ENCODE data around the gene LETMD1. TPM values are rescaled to one million over a fixed set of nuclear protein-coding genes. Genes with fewer than 3 reads are reported as not detected.
"Not testable (repeated sequence)": the region's sequence is repeated elsewhere in the genome, so short reads cannot be mapped to it uniquely, and the experiment has no call there.

Gene LETMD1
- 22.3 and 40.0 TPM in 2 replicates for total RNA-seq

GRCh38 chr12:51047655-51048540 is at the start of gene LETMD1:
TSS of gene LETMD1 (plus strand) at chr12:51048327. CDS start at chr12:51048357, 30 bp downstream.
- peak; percentile 97 to 99 for DNase-seq (ENCODE audit: low read depth in 2 of 2)

GRCh38 chr12:50999093-50999492 is 49.0 kb upstream of the LETMD1 start:
- no peak for DNase-seq (ENCODE audit: low read depth in 2 of 2)

- no peak for DNase-seq (ENCODE audit: low read depth in 2 of 2)
Observed at GRCh38 chr12:51000245-51000644, 47.9 kb upstream of the LETMD1 start.

GRCh38 chr12:51001799-51002198 is 46.3 kb upstream of the LETMD1 start:
- DNase-seq (ENCODE audit: low read depth in 2 of 2) = no peak

- DNase-seq (ENCODE audit: low read depth in 2 of 2) = no peak
Observed at GRCh38 chr12:51004504-51004903, 43.6 kb upstream of the LETMD1 start.

GRCh38 chr12:51005030-51005429 is 43.1 kb upstream of the LETMD1 start:
- no peak for DNase-seq (ENCODE audit: low read depth in 2 of 2)

- no peak for DNase-seq (ENCODE audit: low read depth in 2 of 2)
Observed at GRCh38 chr12:51005671-51006070, 42.5 kb upstream of the LETMD1 start.

GRCh38 chr12:51008329-51009055 is 39.6 kb upstream of the LETMD1 start:
- no peak for DNase-seq (ENCODE audit: low read depth in 2 of 2)

- no peak for DNase-seq (ENCODE audit: low read depth in 2 of 2)
Observed at GRCh38 chr12:51009056-51009440, 39.1 kb upstream of the LETMD1 start.

GRCh38 chr12:51011955-51012354 is 36.2 kb upstream of the LETMD1 start:
- no peak for DNase-seq (ENCODE audit: low read depth in 2 of 2)

- DNase-seq (ENCODE audit: low read depth in 2 of 2) = no peak
Observed at GRCh38 chr12:51012570-51013236, 35.4 kb upstream of the LETMD1 start.

GRCh38 chr12:51013441-51013840 is 34.7 kb upstream of the LETMD1 start:
- no peak for DNase-seq (ENCODE audit: low read depth in 2 of 2)

- not testable (repeated sequence) for DNase-seq (ENCODE audit: low read depth in 2 of 2)
Observed at GRCh38 chr12:51014467-51014866, 33.7 kb upstream of the LETMD1 start.

GRCh38 chr12:51017452-51017851 is 30.7 kb upstream of the LETMD1 start:
- no peak for DNase-seq (ENCODE audit: low read depth in 2 of 2)

- no peak for DNase-seq (ENCODE audit: low read depth in 2 of 2)
Observed at GRCh38 chr12:51018956-51019355, 29.2 kb upstream of the LETMD1 start.

GRCh38 chr12:51019927-51020326 is 28.2 kb upstream of the LETMD1 start:
- DNase-seq (ENCODE audit: low read depth in 2 of 2) = no peak

GRCh38 chr12:51020448-51021182 is 27.5 kb upstream of the LETMD1 start:
- DNase-seq (ENCODE audit: low read depth in 2 of 2) = no peak

GRCh38 chr12:51021694-51022093 is 26.4 kb upstream of the LETMD1 start:
- no peak for DNase-seq (ENCODE audit: low read depth in 2 of 2)

- no peak for DNase-seq (ENCODE audit: low read depth in 2 of 2)
Observed at GRCh38 chr12:51023625-51024382, 24.3 kb upstream of the LETMD1 start.

GRCh38 chr12:51025338-51025835 is 22.7 kb upstream of the LETMD1 start:
- no peak for DNase-seq (ENCODE audit: low read depth in 2 of 2)
